Epidermal melanocyte (primary cell): ENCODE measurements around the gene KANSL1.

Source experiments
- DNase-seq: peaks from one replicate; pipeline ENCODE4 v3.0.0; 2011; ENCODE audit warnings: low spot score; ENCODE audit not compliant: insufficient read length

KANSL1 gene

DNA sequence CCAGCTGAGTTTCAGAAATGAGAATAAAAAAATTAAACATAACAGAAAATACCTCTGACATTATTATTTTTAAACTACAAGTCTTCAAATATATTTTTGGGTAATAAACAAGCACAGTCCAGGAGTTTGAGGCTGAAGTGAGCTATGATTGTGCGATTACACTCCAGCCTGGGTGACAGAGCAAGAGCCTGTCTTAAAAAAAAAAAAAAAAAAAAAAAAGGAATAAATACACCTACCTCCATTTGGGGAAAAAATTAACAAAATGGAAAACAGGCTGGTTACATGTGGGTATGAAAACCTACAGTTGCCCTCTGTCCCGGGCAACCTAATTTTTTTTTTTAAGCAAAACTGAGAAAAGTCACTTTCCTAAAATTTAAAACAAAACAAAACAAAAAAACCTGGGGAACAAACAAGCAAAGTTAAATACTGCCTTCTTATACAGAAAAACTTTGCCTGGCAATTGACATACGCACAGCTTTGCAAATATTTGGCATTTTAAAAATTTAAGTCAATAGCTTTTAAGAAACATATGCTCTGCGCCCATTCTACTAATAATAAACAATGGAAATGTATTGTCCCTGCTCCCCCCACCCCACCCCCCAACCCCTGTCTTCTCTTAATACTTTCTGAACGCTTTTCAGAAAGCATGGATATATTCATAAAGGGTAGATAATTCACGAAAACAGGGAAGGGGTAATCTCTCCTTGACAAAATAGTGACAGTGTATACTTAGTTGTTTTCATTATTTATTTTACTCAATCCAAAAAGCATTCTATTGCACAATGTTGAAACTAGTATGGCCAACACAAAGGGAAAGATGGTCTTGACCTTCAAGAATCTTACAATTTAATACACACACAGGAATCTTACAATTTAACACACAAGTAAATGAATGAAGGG, 112.9 kb downstream of the KANSL1 start:
- no peak for DNase-seq

GRCh38 chr17:46078675-46079074, 114.6 kb downstream of the KANSL1 start:
- DNase-seq = no peak

GRCh38 chr17:46074540-46074939, 118.7 kb downstream of the KANSL1 start:
- DNase-seq = no peak

DNA sequence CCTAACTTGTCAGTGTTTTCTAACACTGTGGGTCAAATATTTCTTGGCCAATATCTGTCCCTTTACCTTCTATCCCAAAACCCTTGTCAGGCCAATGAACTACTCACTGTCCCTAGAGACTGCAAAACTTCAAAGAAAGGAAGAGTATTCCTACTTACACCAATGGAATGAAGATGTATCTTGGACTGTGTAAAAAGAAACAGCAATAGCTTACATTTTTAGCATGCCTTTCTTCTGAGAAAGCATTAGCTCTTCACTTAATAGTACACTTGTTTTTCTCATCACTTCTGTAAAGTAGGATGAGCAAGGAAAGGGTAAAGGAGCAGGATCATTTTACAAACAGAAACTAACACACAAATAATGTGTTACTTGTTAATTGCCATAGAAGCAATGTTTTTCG, 120.2 kb downstream of the KANSL1 start:
- DNase-seq = peak; percentile 39

DNA sequence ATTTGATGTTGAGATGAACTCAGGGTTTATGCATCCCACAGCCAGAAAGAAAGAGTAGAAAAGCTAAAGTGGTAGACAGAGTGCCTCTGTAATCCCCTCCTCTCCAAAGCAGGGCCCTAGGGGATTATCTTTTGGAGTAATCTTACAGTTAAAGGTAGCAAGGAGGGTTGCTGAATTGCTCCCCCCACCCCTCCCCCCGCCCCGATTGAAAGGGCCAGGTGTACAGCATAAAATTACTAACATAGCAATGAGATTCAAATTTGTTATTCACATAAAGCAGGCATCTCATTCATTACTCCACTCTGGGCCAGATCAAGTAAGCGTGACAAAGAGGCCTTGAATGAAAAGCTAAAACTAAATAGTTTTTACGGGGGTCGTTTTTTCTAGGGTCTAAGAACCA, 121.4 kb downstream of the KANSL1 start:
- no peak for DNase-seq

GRCh38 chr17:46064460-46064859, 128.8 kb downstream of the KANSL1 start:
- DNase-seq = no peak

DNA sequence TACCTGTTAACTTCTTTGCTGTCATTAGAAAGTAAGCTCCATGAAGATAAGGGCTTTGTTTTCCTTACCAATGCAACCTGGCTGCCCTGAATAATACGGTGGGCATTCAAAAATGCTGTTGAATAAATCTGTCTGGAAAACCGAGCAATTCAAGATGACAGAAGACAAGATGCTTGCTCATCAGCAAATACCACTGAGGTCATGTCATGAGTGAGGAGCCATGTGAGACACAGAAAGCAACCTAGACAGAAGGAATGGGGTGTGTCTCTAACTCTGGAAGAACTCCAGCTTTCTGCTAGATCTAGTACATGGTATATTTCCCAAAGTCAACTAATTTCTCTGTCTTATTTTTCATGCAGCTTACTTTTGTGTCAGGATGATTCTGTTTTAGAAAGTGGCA, 130.0 kb downstream of the KANSL1 start:
- peak; percentile 54 for DNase-seq

DNA sequence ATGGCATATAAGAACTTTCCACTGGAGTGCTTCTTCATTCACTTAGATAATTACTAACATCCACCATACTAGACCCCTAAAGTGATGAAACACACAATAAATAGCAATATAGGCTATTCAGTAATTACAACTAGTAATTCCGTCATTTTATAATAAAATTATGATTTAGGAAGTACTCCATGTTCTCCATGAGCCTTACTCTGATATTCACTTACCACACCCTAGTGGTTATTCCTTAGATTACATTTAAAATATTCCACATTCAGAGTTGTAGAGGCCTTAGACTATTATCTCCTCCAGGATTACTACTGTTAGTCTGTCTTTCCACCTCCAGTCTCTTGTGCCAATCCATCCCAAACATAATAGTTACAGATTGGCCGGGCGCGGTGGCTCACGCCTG, 131.8 kb downstream of the KANSL1 start:
- no peak for DNase-seq

GRCh38 chr17:46060461-46060860, 132.8 kb downstream of the KANSL1 start:
- DNase-seq = no peak

- no peak for DNase-seq
These were observed 133.7 kb downstream of the KANSL1 start for GRCh38 chr17:46059486-46059885.

DNA sequence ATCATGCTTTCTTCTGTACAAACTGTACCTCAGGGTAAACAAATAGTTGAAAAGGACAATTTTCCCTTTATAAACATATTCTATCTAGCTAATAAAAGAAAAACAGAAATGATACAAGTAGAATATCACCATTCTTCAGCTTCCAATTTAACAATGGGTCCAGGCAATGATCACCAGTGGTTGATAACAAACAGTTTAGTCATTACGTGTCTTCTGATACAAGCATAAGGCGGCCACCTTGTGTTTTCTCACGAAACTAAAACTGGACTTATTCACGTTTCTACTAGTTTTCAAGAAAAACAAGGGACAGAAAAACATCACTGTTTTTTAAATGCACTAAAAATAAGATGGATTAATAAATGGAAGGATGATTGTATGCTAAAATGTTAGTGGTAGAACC, 135.9 kb downstream of the KANSL1 start:
- DNase-seq = no peak

- no peak for DNase-seq
These were observed 136.4 kb downstream of the KANSL1 start for GRCh38 chr17:46056800-46057304.

DNA sequence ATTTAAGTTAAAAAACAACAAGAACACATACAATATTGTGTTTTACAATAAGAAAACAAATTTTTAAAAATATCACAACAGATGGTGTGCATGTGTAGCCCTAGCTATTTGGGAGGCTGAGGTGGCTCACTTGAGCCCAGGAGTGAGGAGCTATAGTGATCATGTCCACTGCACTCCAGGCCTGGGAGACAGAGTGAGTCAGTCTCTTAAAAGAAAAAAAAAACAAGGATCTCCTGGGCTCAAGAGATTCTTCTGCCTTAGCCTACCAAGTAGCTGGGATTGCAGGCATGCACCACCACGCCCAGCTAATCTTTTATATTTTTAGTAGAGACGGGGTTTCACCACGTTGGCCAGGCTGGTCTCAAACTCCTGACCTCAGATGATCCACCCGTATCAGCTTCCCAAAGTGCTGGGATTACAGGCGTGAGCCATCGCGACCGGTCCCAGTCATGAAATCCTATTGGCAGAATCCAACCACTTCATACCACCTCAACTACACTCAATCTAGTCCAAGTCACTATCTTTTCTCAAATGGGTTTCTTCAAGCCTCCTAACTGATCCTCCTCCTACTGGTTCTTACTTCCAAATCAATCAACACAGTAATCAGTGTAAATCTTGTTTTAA, 139.2 kb downstream of the KANSL1 start:
- no peak for DNase-seq

DNA sequence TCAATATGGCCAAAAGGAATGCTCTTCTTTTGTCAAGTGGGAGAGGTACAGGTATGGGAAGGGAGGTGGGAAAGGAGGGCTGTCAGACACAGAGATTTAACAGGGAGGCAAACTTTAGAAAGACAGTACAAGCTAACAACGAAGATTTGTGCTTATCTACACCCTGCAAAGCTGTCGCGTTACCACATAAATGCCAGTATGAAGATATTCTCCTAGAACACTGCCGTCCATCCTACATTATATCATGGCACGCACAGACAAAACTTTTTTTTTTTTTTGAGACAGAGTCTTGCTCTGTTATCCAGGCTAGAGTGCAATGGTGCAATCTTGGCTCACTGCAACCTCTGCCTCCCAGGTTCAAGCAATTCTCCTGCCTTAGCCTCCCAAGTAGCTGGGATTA, 143.6 kb downstream of the KANSL1 start:
- no peak for DNase-seq

DNA sequence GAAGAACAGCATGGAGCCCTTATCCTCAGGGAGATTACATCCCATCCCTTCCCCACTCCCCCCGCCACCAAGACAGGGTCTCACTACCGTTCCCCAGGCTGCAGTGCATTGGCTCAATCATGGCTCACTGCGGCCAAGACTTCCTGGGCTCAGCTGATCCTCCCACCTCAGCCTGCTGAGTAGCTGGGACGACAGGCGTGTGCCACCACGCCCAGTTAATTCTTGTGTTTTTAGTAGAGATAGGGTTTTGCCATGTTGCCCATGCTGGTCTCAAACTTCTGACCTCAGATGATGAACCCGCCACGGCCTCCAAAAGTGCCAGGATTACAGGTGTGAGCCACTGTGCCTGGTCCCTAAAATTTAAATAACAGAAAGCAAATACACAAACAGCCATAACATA, 145.4 kb downstream of the KANSL1 start:
- no peak for DNase-seq

DNA sequence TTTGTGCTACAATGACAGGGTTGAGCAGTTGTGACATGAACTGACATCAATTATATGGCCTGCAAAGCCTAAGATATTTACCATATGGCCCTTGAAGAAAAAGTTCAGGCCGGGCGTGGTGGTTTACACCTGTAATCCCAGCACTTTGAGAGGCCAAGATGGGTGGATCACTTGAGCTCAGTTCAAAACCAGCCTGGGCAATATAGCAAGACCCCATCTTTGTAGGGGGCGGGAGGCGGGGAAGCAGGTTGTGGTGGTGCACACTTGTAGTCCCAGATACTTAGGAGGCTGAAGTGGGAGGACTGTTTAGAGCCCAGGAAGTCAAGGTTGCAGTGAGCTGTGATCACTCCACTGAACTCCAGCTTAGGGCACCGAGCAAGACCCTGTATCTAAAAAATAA, 145.8 kb downstream of the KANSL1 start:
- DNase-seq = no peak

- no peak for DNase-seq
These were observed 146.3 kb downstream of the KANSL1 start for GRCh38 chr17:46046957-46047356.

- DNase-seq = no peak
These were observed 147.6 kb downstream of the KANSL1 start for GRCh38 chr17:46045639-46046038.

DNA sequence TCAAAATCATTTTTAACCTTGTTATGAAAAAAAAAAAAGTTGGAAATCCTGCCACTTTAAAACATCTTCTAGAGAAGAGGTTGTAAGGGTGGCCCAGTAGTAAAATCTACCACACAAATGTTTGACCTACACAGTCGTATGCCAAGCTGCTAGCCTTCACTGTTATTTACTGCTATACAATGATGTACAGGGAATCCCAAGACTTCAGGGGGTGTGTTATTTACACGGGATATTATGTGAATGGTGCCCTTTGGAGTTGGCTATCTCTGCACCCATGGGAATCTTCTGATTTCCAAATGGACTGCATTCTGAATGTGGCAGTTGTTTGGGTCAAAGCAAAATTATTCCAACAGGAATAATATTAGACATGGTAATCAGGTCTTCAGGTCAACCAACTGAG, 148.2 kb downstream of the KANSL1 start:
- no peak for DNase-seq

- DNase-seq = peak; percentile 59
These were observed 148.8 kb downstream of the KANSL1 start for GRCh38 chr17:46044286-46044928.

DNA sequence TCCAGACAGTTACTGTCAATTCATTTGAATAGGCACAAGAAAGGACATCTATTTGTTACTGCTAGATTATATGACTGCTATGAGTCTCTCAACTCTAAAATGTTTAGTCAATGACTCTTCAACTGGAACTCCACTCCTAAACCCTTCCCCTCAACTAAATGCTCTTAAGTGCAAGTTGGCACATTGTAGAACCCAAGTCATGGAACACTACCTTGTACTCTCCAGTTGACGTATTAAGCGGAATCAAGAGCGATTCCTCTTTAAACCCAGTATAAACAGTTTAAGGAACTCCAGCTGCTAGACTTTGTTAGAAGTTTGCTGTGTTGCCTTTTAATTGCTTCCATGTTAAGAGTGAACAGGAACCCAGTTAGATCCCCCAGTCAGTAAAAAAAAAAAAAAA, 149.6 kb downstream of the KANSL1 start:
- no peak for DNase-seq

GRCh38 chr17:46042925-46043324, 150.3 kb downstream of the KANSL1 start:
- no peak for DNase-seq
